GM10248 (cell line): ENCODE results near the gene CNIH3.
"Not testable (repeated sequence)": the region's sequence is repeated elsewhere in the genome, so short reads cannot be mapped to it uniquely, and the experiment has no call there.

Source experiments
- CTCF ChIA-PET: fragments of 300-600 bp; sonication (Branson Sonifier 250); formaldehyde crosslinking; extraction: SDS; loops from one replicate; lab custom pipeline; 2021; ENCODE audit warnings: antibody characterized with exemption; lab: Yijun Ruan, JAX
- POLR2A ChIA-PET: fragments of 350-650 bp; sonication (Branson Sonifier 250); formaldehyde crosslinking; extraction: SDS; loops from one replicate; lab custom pipeline; 2020; ENCODE audit warnings: antibody characterized with exemption; lab: Yijun Ruan, JAX
- DNase-seq: peaks from one replicate; pipeline ENCODE4 v3.0.0; 2012; ENCODE audit errors: extremely low spot score
- CTCF ChIP-seq: IDR thresholded peaks from 2 replicates; pipeline ENCODE4 v1.5.1; 2012; ENCODE audit warnings: mild to moderate bottlenecking, low read depth; ENCODE audit errors: extremely low read depth, missing control alignments, control extremely low read depth

Gene CNIH3

GRCh38 chr1:224615861-224616755 lies at the start of gene CNIH3:
CNIH3 (plus strand) TSS chr1:224616317; CDS start chr1:224617175, 858 bp downstream.
- DNase-seq: no peak
- no peak for TF ChIP-seq CTCF
- ChIA-PET CTCF (interaction anchor here (1.2 kb wide), 1 partner anchor 307 kb away, joined by 5 read pairs; no protein-coding TSS in a partner anchor), POLR2A (no interaction called here)

- CTCF ChIA-PET, POLR2A ChIA-PET, DNase-seq: not testable (repeated sequence)
Measured at GRCh38 chr1:224566492-224566891, 49.6 kb upstream of the CNIH3 start.

GRCh38 chr1:224569276-224569675 lies 46.8 kb upstream of the CNIH3 start:
- ChIA-PET CTCF (no interaction called here), POLR2A (no interaction called here)

GRCh38 chr1:224571975-224572374 lies 44.1 kb upstream of the CNIH3 start:
- DNase-seq, POLR2A ChIA-PET: not testable (repeated sequence)
- CTCF ChIA-PET: interaction anchor here (1.1 kb wide), 1 partner anchor 58 kb away, joined by 3 read pairs; no protein-coding TSS in a partner anchor

More at GRCh38 chr1:224569276-224569675, 46.8 kb upstream of the CNIH3 start:
- no peak for TF ChIP-seq CTCF
- DNase-seq: no peak

- ChIA-PET POLR2A (no interaction called here), CTCF (no interaction called here)
- no peak for TF ChIP-seq CTCF
- DNase-seq: no peak
Measured at GRCh38 chr1:224579526-224579925, 36.6 kb upstream of the CNIH3 start.

GRCh38 chr1:224580006-224580405 lies 36.1 kb upstream of the CNIH3 start:
- TF ChIP-seq CTCF: no peak
- no peak for DNase-seq
- CTCF ChIA-PET: no interaction called here
- POLR2A ChIA-PET: no interaction called here

GRCh38 chr1:224582041-224582440 lies 34.1 kb upstream of the CNIH3 start:
- POLR2A ChIA-PET: no interaction called here
- DNase-seq: no peak
- TF ChIP-seq CTCF: no peak
- CTCF ChIA-PET: interaction anchor here (0.7 to 0.8 kb wide), 2 partner anchors 12 to 270 kb away, joined by 3 read pairs; no protein-coding TSS in a partner anchor
